ENCODE data around the gene CROCC2.

DNA sequence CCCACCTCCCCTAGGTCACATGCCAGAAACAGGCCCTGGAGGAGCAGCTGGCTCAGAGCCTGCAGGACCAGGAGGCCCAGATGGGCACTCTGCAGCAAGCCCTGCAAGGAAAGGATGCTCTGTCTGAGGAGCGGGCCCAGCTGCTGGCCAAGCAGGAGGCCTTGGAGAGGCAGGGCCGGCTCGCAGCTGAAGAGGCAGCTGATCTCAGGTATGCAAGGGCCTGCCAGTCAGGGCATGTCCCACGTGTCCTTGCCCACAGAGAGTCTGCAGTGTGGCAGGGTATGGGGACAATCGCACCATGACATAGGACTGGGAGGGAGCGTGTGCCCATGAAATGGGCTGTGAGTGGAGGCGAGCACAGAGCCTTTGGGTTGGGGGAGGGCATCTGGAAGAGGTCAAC, 39.9 kb downstream of the CROCC2 start:
- TF ChIP-seq, protein P1, sequence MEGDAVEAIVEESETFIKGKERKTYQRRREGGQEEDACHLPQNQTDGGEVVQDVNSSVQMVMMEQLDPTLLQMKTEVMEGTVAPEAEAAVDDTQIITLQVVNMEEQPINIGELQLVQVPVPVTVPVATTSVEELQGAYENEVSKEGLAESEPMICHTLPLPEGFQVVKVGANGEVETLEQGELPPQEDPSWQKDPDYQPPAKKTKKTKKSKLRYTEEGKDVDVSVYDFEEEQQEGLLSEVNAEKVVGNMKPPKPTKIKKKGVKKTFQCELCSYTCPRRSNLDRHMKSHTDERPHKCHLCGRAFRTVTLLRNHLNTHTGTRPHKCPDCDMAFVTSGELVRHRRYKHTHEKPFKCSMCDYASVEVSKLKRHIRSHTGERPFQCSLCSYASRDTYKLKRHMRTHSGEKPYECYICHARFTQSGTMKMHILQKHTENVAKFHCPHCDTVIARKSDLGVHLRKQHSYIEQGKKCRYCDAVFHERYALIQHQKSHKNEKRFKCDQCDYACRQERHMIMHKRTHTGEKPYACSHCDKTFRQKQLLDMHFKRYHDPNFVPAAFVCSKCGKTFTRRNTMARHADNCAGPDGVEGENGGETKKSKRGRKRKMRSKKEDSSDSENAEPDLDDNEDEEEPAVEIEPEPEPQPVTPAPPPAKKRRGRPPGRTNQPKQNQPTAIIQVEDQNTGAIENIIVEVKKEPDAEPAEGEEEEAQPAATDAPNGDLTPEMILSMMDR (IDR thresholded peaks at IDR 0.05) = no peak
- TF ChIP-seq GATA2 (CRISPR knock-in tag; IDR thresholded peaks at IDR 0.05) (no peak), EZH2phosphoT487 (IDR thresholded peaks at IDR 0.05; ENCODE audit: borderline replicate concordance, low read depth) (no peak), ELF1 (IDR thresholded peaks at IDR 0.05) (no peak), NFIC (IDR thresholded peaks at IDR 0.05; ENCODE audit: borderline replicate concordance) (no peak), FOXM1 (IDR thresholded peaks at IDR 0.05; ENCODE audit: low read depth) (no peak), EP300 (IDR thresholded peaks at IDR 0.05; ENCODE audit: borderline replicate concordance in 1 of 2, low read depth in 1 of 2, low read length in 1 of 2) (no peak)
- TF ChIP-seq, protein P2, sequence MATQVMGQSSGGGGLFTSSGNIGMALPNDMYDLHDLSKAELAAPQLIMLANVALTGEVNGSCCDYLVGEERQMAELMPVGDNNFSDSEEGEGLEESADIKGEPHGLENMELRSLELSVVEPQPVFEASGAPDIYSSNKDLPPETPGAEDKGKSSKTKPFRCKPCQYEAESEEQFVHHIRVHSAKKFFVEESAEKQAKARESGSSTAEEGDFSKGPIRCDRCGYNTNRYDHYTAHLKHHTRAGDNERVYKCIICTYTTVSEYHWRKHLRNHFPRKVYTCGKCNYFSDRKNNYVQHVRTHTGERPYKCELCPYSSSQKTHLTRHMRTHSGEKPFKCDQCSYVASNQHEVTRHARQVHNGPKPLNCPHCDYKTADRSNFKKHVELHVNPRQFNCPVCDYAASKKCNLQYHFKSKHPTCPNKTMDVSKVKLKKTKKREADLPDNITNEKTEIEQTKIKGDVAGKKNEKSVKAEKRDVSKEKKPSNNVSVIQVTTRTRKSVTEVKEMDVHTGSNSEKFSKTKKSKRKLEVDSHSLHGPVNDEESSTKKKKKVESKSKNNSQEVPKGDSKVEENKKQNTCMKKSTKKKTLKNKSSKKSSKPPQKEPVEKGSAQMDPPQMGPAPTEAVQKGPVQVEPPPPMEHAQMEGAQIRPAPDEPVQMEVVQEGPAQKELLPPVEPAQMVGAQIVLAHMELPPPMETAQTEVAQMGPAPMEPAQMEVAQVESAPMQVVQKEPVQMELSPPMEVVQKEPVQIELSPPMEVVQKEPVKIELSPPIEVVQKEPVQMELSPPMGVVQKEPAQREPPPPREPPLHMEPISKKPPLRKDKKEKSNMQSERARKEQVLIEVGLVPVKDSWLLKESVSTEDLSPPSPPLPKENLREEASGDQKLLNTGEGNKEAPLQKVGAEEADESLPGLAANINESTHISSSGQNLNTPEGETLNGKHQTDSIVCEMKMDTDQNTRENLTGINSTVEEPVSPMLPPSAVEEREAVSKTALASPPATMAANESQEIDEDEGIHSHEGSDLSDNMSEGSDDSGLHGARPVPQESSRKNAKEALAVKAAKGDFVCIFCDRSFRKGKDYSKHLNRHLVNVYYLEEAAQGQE (IDR thresholded peaks at IDR 0.05; ENCODE audit: low read depth, low read length) = no peak
- TF ChIP-seq, protein P3, sequence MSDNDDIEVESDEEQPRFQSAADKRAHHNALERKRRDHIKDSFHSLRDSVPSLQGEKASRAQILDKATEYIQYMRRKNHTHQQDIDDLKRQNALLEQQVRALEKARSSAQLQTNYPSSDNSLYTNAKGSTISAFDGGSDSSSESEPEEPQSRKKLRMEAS (IDR thresholded peaks at IDR 0.05; ENCODE audit: low read depth) = no peak
